ENCODE measurements around the gene TOPORS. TPM values are rescaled to one million over a fixed set of nuclear protein-coding genes. Genes with fewer than 3 reads are reported as not detected.

Gene TOPORS
- total RNA-seq, 2 donors from 2014 or later, result 11.9 to 17.4 TPM

DNA sequence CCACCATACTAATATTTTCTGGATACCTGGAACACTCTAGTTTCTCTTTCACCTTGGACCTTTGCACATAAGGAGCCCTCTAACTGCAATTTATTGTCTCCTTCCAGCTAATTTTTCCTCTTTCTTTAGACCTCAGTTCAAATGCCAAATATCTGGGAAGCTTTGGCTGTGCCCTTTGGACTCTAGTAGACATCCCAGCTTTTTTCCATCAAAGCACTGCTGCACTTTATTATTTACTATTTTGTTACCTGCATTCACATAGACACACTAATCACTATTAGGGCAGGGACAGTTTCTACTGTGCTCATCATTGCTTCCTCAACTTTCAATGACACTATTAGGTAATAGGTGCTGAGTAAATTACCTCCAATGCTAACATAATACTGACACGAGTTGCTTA lies 28.5 kb downstream of the TOPORS start:
- H3K4me1 ChIP-seq, result peaks cover 3% of the 10 kb centered on the region
- no peaks in the 10 kb centered on the region for H3K27me3 ChIP-seq
- no peak overlapping the region for H3K4me3 ChIP-seq
- TF ChIP-seq CTCF (IDR thresholded peaks at IDR 0.05), result no peak
- no peaks in the 10 kb centered on the region for H3K36me3 ChIP-seq
- intact Hi-C loops (cut with DNase I), result loop anchor here (10.0 kb wide), 1 partner anchor 51 kb away; the partner anchor contains the start of gene NDUFB6
- H3K9ac ChIP-seq (ENCODE audit: low read depth in 2 of 2, low read length in 2 of 2), result no peak overlapping the region
- H3K9me3 ChIP-seq, result no peaks in the 10 kb centered on the region
- no peak for DNase-seq
- H3K27ac ChIP-seq, result no peak overlapping the region

DNA sequence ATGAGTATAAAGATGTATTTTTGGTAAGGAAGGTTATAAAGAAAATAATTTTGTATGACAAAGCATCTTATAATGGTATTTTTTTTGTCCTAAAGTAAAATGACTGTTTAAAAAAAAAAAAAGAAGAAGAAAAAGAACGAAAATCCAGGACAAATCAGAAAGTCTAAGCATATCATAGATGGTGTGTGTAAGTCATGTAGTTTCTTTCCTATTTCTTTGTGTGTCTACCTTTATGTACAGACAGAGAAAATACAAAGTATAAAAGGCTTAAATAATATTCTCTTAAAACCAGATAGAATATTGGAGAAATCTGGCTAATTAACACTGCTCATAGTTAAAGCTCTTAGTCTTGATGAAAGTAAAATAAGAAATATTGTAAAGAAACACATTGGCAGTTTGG lies 34.1 kb downstream of the TOPORS start:
- Histone ChIP-seq H3K9ac (ENCODE audit: low read depth in 2 of 2, low read length in 2 of 2) (no peak overlapping the region), H3K27me3 (no peaks in the 10 kb centered on the region), H3K4me3 (no peak overlapping the region), H3K9me3 (no peaks in the 10 kb centered on the region), H3K4me1 (no peaks in the 10 kb centered on the region), H3K36me3 (no peaks in the 10 kb centered on the region), H3K27ac (no peak overlapping the region)
- no peak for DNase-seq
- TF ChIP-seq CTCF (IDR thresholded peaks at IDR 0.05), result no peak
- intact Hi-C loops (cut with DNase I), result no loop called here

- H3K27ac ChIP-seq, result no peak overlapping the region
- no peak for DNase-seq
- no peaks in the 10 kb centered on the region for H3K27me3 ChIP-seq
- no peaks in the 10 kb centered on the region for H3K9me3 ChIP-seq
- no peaks in the 10 kb centered on the region for H3K4me1 ChIP-seq
- no peaks in the 10 kb centered on the region for H3K36me3 ChIP-seq
- H3K4me3 ChIP-seq, result no peak overlapping the region
- no peak overlapping the region for H3K9ac ChIP-seq (ENCODE audit: low read depth in 2 of 2, low read length in 2 of 2)
- TF ChIP-seq CTCF (IDR thresholded peaks at IDR 0.05), result no peak
- intact Hi-C loops (cut with DNase I), result no loop called here
Observed at GRCh38 chr9:32516241-32516640, 36.1 kb downstream of the TOPORS start.

DNA sequence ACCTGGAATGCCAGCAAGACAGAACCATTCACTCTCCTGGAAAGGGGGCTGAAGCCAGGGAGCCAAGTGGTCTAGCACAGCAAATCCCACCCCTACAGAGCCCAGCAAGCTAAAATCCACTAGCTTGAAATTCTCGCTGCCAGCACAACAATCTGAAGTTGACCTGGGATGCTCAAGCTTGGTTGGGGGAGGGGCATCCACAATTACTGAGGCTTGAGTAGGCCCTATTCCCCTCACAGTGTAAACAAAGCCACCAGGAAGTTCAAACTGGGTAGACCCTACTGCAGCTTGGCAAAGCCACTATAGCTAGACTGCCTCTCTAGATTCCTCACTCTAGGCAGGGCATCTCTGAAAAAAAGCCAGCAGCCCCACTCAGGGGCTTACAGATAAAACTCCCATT lies 43.7 kb downstream of the TOPORS start:
- no peaks in the 10 kb centered on the region for H3K36me3 ChIP-seq
- H3K27ac ChIP-seq, result no peak overlapping the region
- H3K9ac ChIP-seq (ENCODE audit: low read depth in 2 of 2, low read length in 2 of 2), result no peak overlapping the region
- no peaks in the 10 kb centered on the region for H3K9me3 ChIP-seq
- no peak for TF ChIP-seq CTCF (IDR thresholded peaks at IDR 0.05)
- no peaks in the 10 kb centered on the region for H3K4me1 ChIP-seq
- intact Hi-C loops (cut with DNase I), result no loop called here
- DNase-seq, result no peak
- no peak overlapping the region for H3K4me3 ChIP-seq
- H3K27me3 ChIP-seq, result no peaks in the 10 kb centered on the region

DNA sequence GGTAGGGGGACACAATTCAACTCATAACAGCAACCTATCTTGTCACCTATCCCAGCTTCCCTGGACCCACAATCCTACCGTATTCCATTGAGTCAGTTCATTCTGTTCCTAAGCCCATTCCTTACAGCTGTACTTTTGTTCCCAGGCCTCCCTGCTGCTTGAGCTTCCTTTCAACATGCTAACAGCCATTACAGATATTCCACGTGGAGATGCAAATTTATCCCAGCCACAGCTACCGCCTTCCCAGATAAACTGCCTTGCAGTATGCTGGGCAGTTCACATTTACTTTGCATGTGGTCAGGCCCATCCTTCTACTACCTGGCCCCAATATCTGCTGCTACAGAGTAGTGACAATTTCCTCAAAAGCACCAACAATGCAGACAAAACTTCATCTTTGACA lies 49.4 kb downstream of the TOPORS start:
- H3K4me1 ChIP-seq, result no peaks in the 10 kb centered on the region
- H3K9ac ChIP-seq (ENCODE audit: low read depth in 2 of 2, low read length in 2 of 2), result no peak overlapping the region
- H3K9me3 ChIP-seq, result no peaks in the 10 kb centered on the region
- no peak for TF ChIP-seq CTCF (IDR thresholded peaks at IDR 0.05)
- DNase-seq, result no peak
- no peaks in the 10 kb centered on the region for H3K27me3 ChIP-seq
- no peaks in the 10 kb centered on the region for H3K36me3 ChIP-seq
- H3K4me3 ChIP-seq, result no peak overlapping the region
- H3K27ac ChIP-seq, result no peak overlapping the region
- intact Hi-C loops (cut with DNase I), result no loop called here

DNA sequence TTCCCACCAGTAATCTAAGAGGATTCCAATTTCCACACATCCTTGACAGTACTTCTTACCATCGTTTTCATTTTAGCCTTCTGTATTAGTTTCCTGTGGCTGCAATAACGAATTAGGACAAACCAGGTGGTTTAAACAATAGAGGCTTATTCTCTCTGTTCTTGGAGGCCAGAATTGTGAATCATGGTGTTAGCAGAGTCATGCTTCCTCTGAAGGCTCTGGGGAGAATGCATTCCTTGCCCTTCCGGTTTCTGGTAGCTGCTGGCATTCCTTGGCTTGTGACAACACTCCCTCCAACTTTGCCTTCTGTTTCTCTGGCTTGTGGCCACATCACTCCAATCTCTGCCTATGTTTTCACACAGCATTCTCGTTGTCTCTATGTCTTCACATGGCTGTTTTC lies 49.9 kb downstream of the TOPORS start:
- no peaks in the 10 kb centered on the region for H3K36me3 ChIP-seq
- no peak for DNase-seq

More for the DNA sequence above, 49.9 kb downstream of the TOPORS start:
- intact Hi-C loops (cut with DNase I), result no loop called here
- no peak overlapping the region for H3K9ac ChIP-seq (ENCODE audit: low read depth in 2 of 2, low read length in 2 of 2)
- TF ChIP-seq CTCF (IDR thresholded peaks at IDR 0.05), result no peak
- H3K4me1 ChIP-seq, result no peaks in the 10 kb centered on the region
- no peak overlapping the region for H3K27ac ChIP-seq
- no peaks in the 10 kb centered on the region for H3K27me3 ChIP-seq
- no peaks in the 10 kb centered on the region for H3K9me3 ChIP-seq
- no peak overlapping the region for H3K4me3 ChIP-seq

Measured in colonic mucosa (tissue), 4 donors.